ENCODE results near the gene IGSF22.

DNA sequence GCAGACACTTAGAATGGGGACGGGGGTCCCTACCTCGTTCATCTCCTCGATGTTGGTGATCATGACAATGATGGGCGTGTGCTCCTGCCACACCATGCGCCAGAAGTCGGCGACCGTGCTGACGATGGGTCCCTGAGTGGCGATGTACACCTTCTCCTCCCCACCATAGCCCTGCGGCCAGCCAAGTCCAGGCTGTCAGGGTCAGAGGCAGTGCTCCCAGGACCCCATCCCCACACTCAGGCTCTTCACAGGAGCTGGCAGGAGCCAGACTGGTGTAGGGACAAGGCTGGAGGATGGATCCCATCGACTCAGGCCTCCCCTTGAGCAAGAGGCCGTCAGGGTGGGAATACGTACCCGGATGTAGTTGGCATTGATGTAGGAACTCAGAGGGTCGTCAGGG is 7.2 kb upstream of the IGSF22 start:
- TF ChIP-seq EP300 (conservative IDR thresholded peaks at IDR 0.05; ENCODE audit: poor library complexity, severe bottlenecking) (no peak), SMC3 (conservative IDR thresholded peaks at IDR 0.05; ENCODE audit: poor library complexity) (no peak), EZH2 (IDR thresholded peaks at IDR 0.05; ENCODE audit: borderline replicate concordance, insufficient read depth, low read length, poor library complexity, severe bottlenecking) (no peak), POLR2AphosphoS5 (IDR thresholded peaks at IDR 0.05) (no peak), REST (IDR thresholded peaks at IDR 0.05; ENCODE audit: borderline replicate concordance) (no peak), MXI1 (conservative IDR thresholded peaks at IDR 0.05; ENCODE audit: poor library complexity, severe bottlenecking) (no peak)
- TF ChIP-seq, protein P1, sequence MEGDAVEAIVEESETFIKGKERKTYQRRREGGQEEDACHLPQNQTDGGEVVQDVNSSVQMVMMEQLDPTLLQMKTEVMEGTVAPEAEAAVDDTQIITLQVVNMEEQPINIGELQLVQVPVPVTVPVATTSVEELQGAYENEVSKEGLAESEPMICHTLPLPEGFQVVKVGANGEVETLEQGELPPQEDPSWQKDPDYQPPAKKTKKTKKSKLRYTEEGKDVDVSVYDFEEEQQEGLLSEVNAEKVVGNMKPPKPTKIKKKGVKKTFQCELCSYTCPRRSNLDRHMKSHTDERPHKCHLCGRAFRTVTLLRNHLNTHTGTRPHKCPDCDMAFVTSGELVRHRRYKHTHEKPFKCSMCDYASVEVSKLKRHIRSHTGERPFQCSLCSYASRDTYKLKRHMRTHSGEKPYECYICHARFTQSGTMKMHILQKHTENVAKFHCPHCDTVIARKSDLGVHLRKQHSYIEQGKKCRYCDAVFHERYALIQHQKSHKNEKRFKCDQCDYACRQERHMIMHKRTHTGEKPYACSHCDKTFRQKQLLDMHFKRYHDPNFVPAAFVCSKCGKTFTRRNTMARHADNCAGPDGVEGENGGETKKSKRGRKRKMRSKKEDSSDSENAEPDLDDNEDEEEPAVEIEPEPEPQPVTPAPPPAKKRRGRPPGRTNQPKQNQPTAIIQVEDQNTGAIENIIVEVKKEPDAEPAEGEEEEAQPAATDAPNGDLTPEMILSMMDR (IDR thresholded peaks at IDR 0.05; ENCODE audit: poor library complexity, severe bottlenecking): no peak
